SU-DHL-6 (cell line): Measurements from ENCODE around the gene PEAK3.

Experiments
- EZH2phosphoT487 ChIP-seq: fragments of 200-600 bp; sonication (generic), shearing (Covaris generic); conservative IDR thresholded peaks from 2 replicates; pipeline ENCODE4 v1.6.1; 2018; ENCODE audit warnings: mild to moderate bottlenecking, antibody characterized with exemption, low read length, moderate library complexity, mixed read lengths
- TF ChIP-seq, protein P1 (sequence below): fragments of 200-600 bp; sonication (generic); IDR thresholded peaks from one replicate; pipeline ENCODE4 v1.5.1; 2017; ENCODE audit warnings: antibody characterized with exemption, mild to moderate bottlenecking, low read length, moderate library complexity; ENCODE audit not compliant: insufficient read depth, poor library complexity, severe bottlenecking

- TF ChIP-seq, protein P1, sequence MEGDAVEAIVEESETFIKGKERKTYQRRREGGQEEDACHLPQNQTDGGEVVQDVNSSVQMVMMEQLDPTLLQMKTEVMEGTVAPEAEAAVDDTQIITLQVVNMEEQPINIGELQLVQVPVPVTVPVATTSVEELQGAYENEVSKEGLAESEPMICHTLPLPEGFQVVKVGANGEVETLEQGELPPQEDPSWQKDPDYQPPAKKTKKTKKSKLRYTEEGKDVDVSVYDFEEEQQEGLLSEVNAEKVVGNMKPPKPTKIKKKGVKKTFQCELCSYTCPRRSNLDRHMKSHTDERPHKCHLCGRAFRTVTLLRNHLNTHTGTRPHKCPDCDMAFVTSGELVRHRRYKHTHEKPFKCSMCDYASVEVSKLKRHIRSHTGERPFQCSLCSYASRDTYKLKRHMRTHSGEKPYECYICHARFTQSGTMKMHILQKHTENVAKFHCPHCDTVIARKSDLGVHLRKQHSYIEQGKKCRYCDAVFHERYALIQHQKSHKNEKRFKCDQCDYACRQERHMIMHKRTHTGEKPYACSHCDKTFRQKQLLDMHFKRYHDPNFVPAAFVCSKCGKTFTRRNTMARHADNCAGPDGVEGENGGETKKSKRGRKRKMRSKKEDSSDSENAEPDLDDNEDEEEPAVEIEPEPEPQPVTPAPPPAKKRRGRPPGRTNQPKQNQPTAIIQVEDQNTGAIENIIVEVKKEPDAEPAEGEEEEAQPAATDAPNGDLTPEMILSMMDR: no peak
- TF ChIP-seq EZH2phosphoT487: no peak
These were observed 54.4 kb downstream of the PEAK3 start for GRCh38 chr19:2227415-2228156.
